ENCODE results near the gene FAM9B. TPM values are rescaled to one million over a fixed set of nuclear protein-coding genes. Genes with fewer than 3 reads are reported as not detected.

Gene FAM9B
- total RNA-seq, 2 donors from 2014 or later: not detected

- TF ChIP-seq, protein P1, sequence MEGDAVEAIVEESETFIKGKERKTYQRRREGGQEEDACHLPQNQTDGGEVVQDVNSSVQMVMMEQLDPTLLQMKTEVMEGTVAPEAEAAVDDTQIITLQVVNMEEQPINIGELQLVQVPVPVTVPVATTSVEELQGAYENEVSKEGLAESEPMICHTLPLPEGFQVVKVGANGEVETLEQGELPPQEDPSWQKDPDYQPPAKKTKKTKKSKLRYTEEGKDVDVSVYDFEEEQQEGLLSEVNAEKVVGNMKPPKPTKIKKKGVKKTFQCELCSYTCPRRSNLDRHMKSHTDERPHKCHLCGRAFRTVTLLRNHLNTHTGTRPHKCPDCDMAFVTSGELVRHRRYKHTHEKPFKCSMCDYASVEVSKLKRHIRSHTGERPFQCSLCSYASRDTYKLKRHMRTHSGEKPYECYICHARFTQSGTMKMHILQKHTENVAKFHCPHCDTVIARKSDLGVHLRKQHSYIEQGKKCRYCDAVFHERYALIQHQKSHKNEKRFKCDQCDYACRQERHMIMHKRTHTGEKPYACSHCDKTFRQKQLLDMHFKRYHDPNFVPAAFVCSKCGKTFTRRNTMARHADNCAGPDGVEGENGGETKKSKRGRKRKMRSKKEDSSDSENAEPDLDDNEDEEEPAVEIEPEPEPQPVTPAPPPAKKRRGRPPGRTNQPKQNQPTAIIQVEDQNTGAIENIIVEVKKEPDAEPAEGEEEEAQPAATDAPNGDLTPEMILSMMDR (conservative IDR thresholded peaks at IDR 0.05): no peak
- Histone ChIP-seq H3K27me3 (ENCODE audit: control insufficient read depth, insufficient read depth, low read length, poor library complexity, severe bottlenecking) (no peaks in the 10 kb centered on the region), H3K4me1 (ENCODE audit: control insufficient read depth, insufficient read depth, low read length) (no peaks in the 10 kb centered on the region), H3K9me3 (ENCODE audit: control insufficient read depth, low read length) (no peaks in the 10 kb centered on the region), H3K27ac (ENCODE audit: low read depth, low read length) (no peak overlapping the region), H3K36me3 (ENCODE audit: control insufficient read depth, insufficient read depth, low read length) (no peaks in the 10 kb centered on the region), H3K4me3 (ENCODE audit: low read length) (no peak overlapping the region), H3K9ac (ENCODE audit: extremely low read depth, low read length, poor library complexity, severe bottlenecking) (no peak overlapping the region)
- 84 to 100% methylated on average over 1 to 4 of the region's 4 CpGs for WGBS, 2 experiments (ENCODE audit: insufficient coverage in 1 of 2, insufficient read length in 1 of 2)
- no peak overlapping the region for H3K27ac Mint-ChIP-seq
- DNase-seq: no peak
- peaks cover 3% of the 10 kb centered on the region for H3K4me1 Mint-ChIP-seq
- H3K4me3 Mint-ChIP-seq: no peak overlapping the region
- H3K36me3 Mint-ChIP-seq (ENCODE audit: low read depth): no peaks in the 10 kb centered on the region
- H3K27me3 Mint-ChIP-seq (ENCODE audit: insufficient read depth): no peaks in the 10 kb centered on the region
- H3K9me3 Mint-ChIP-seq: peaks cover 42% of the 10 kb centered on the region
These were observed 4.3 kb upstream of the FAM9B start for GRCh38 chrX:9038244-9038643.

- H3K9me3 ChIP-seq (ENCODE audit: control insufficient read depth, low read length): no peaks in the 10 kb centered on the region
- 88% methylated on average over 2 of the region's 4 CpGs; no CpG with 5 or more reads in 1 of the 2 experiments for WGBS, 2 experiments (ENCODE audit: insufficient coverage in 1 of 2, insufficient read length in 1 of 2)
- no peaks in the 10 kb centered on the region for H3K27me3 Mint-ChIP-seq (ENCODE audit: insufficient read depth)
- H3K27me3 ChIP-seq (ENCODE audit: control insufficient read depth, insufficient read depth, low read length, poor library complexity, severe bottlenecking): no peaks in the 10 kb centered on the region
- no peak overlapping the region for H3K27ac Mint-ChIP-seq
- TF ChIP-seq, protein P1 (conservative IDR thresholded peaks at IDR 0.05): no peak
- no peak overlapping the region for H3K27ac ChIP-seq (ENCODE audit: low read depth, low read length)
- no peak overlapping the region for H3K9ac ChIP-seq (ENCODE audit: extremely low read depth, low read length, poor library complexity, severe bottlenecking)
- H3K9me3 Mint-ChIP-seq: peaks cover 41% of the 10 kb centered on the region
- no peak for DNase-seq
- H3K4me3 ChIP-seq (ENCODE audit: low read length): no peak overlapping the region
- no peaks in the 10 kb centered on the region for H3K4me1 ChIP-seq (ENCODE audit: control insufficient read depth, insufficient read depth, low read length)
- H3K36me3 Mint-ChIP-seq (ENCODE audit: low read depth): no peaks in the 10 kb centered on the region
- no peak overlapping the region for H3K4me3 Mint-ChIP-seq
- H3K36me3 ChIP-seq (ENCODE audit: control insufficient read depth, insufficient read depth, low read length): no peaks in the 10 kb centered on the region
- peaks cover 3% of the 10 kb centered on the region for H3K4me1 Mint-ChIP-seq
These were observed 3.4 kb upstream of the FAM9B start for GRCh38 chrX:9037296-9037695.

DNA sequence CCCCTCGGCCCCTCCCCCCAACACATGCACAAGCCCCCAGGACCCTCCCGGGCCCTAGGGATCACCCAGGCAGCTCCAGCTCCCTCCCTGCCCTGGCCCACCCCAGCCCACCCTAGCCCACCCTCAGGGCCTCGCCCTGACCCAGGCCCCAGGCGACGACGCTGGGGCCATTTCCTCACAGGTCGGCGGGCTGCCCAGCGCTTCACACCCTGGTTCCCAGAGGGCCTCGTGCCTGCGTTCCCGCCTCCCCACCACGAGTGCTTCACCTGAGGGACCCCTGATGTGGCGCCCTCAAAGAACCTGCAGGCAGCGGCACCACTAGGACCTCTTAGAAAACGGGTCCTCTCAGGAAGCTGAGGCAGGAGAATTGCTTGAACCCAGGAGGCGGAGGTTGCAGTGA is 341 bp downstream of the FAM9B start:
- H3K27me3 ChIP-seq (ENCODE audit: control insufficient read depth, insufficient read depth, low read length, poor library complexity, severe bottlenecking): no peaks in the 10 kb centered on the region
- WGBS, 2 experiments (ENCODE audit: insufficient coverage in 1 of 2, insufficient read length in 1 of 2): 90 to 93% methylated on average over 2 to 14 of the region's 17 CpGs
- TF ChIP-seq, protein P1 (conservative IDR thresholded peaks at IDR 0.05): no peak
- no peaks in the 10 kb centered on the region for H3K9me3 ChIP-seq (ENCODE audit: control insufficient read depth, low read length)
- Mint-ChIP-seq H3K4me3 (no peak overlapping the region), H3K4me1 (peaks cover 3% of the 10 kb centered on the region), H3K9me3 (peaks cover 38% of the 10 kb centered on the region), H3K27me3 (ENCODE audit: insufficient read depth) (no peaks in the 10 kb centered on the region), H3K27ac (no peak overlapping the region), H3K36me3 (ENCODE audit: low read depth) (no peaks in the 10 kb centered on the region)
- H3K36me3 ChIP-seq (ENCODE audit: control insufficient read depth, insufficient read depth, low read length): no peaks in the 10 kb centered on the region
- DNase-seq: no peak
- H3K9ac ChIP-seq (ENCODE audit: extremely low read depth, low read length, poor library complexity, severe bottlenecking): no peak overlapping the region
- no peaks in the 10 kb centered on the region for H3K4me1 ChIP-seq (ENCODE audit: control insufficient read depth, insufficient read depth, low read length)
- H3K4me3 ChIP-seq (ENCODE audit: low read length): no peak overlapping the region
- H3K27ac ChIP-seq (ENCODE audit: low read depth, low read length): no peak overlapping the region
